Thymus (tissue), 11 donors: ENCODE results near the gene PRKCA. TPM values are rescaled to one million over a fixed set of nuclear protein-coding genes. Genes with fewer than 3 reads are reported as not detected.

Experiments
- DNase-seq, 9 donors: peaks; one replicate each; pipeline ENCODE4 v3.0.0-alpha.2; 2013; ENCODE audit warnings: low spot score in 9 of 9, low read depth in 6 of 9, missing footprints in 1 of 9
- H3K27ac ChIP-seq, 2 donors: one replicate each; pipeline ENCODE4 v1.5.1; 2013; ENCODE audit warnings: control low read depth in 1 of 2, low read depth in 1 of 2, low read length in 1 of 2, mild to moderate bottlenecking in 1 of 2, moderate library complexity in 1 of 2
- H3K27me3 ChIP-seq, 2 donors: one replicate each; pipeline ENCODE4 v1.5.1; 2013; ENCODE audit warnings: low read length in 1 of 2; ENCODE audit not compliant: control insufficient read depth in 2 of 2, insufficient read depth in 1 of 2
- H3K36me3 ChIP-seq, 2 donors: one replicate each; pipeline ENCODE4 v1.5.1; 2013; ENCODE audit warnings: low read length in 1 of 2, mild to moderate bottlenecking in 1 of 2, moderate library complexity in 1 of 2; ENCODE audit not compliant: control insufficient read depth in 2 of 2, insufficient read depth in 2 of 2
- H3K4me1 ChIP-seq, 2 donors: one replicate each; pipeline ENCODE4 v1.5.1; 2013; ENCODE audit warnings: low read length in 2 of 2; ENCODE audit not compliant: control insufficient read depth in 2 of 2, insufficient read depth in 2 of 2
- H3K4me3 ChIP-seq, 2 donors: one replicate each; pipeline ENCODE4 v1.5.1; 2013; ENCODE audit warnings: low read length in 2 of 2, control low read depth in 1 of 2, mild to moderate bottlenecking in 1 of 2
- H3K9me3 ChIP-seq, 2 donors: one replicate each; pipeline ENCODE4 v1.5.1; 2013; ENCODE audit warnings: low read length in 1 of 2, mild to moderate bottlenecking in 1 of 2; ENCODE audit not compliant: control insufficient read depth in 2 of 2, insufficient read depth in 1 of 2
- WGBS: extraction: QIAGEN DNeasy Blood & Tissue Kit; methylation state at CpG from one replicate; pipeline ENCODE4 v1.1.7; 2013; 5-methylcytosine and 5-hydroxymethylcytosine counted together
- polyA plus RNA-seq: library from polyadenylated mRNA; stranded (reverse); fragments of 200-250 nt; gene quantifications from one replicate; pipeline ENCODE4 v1.2.3, GENCODE V29; 2013
- total RNA-seq: library from RNA; stranded (reverse); fragments of 120-200 nt; gene quantifications from one replicate; pipeline ENCODE4 v1.2.4, GENCODE V29; 2013
- donor health status: healthy.

Gene PRKCA
- total and polyA plus RNA-seq, 2 donors: 2.7 to 3.2 TPM

GRCh38 chr17:66743511-66743910, 441.1 kb downstream of the PRKCA start:
- over 99% methylated on average over 2 of the region's 2 CpGs for WGBS
- H3K27ac ChIP-seq: no peak overlapping the region
- no peak overlapping the region for H3K4me3 ChIP-seq
- H3K9me3 ChIP-seq: no peaks in the 10 kb centered on the region
- H3K27me3 ChIP-seq: no peaks in the 10 kb centered on the region
- H3K4me1 ChIP-seq: no peaks in the 10 kb centered on the region
- DNase-seq: no peak
- H3K36me3 ChIP-seq: no peaks in the 10 kb centered on the region

GRCh38 chr17:66746736-66747135, 444.3 kb downstream of the PRKCA start:
- DNase-seq: no peak
- 96% methylated on average over 5 of the region's 5 CpGs for WGBS
- Histone ChIP-seq H3K9me3 (no peaks in the 10 kb centered on the region), H3K36me3 (no peaks in the 10 kb centered on the region), H3K27ac (no peak overlapping the region), H3K4me3 (no peak overlapping the region), H3K27me3 (no peaks in the 10 kb centered on the region), H3K4me1 (no peaks in the 10 kb centered on the region)

GRCh38 chr17:66747578-66748275, 445.3 kb downstream of the PRKCA start:
- H3K4me1 ChIP-seq: no peaks in the 10 kb centered on the region
- no peaks in the 10 kb centered on the region for H3K27me3 ChIP-seq
- no peak for DNase-seq
- no peaks in the 10 kb centered on the region for H3K36me3 ChIP-seq
- H3K9me3 ChIP-seq: no peaks in the 10 kb centered on the region
- 92% methylated on average over 17 of the region's 17 CpGs for WGBS
- no peak overlapping the region for H3K27ac ChIP-seq
- no peak overlapping the region for H3K4me3 ChIP-seq

- H3K27ac ChIP-seq: no peak overlapping the region
- WGBS: 89% methylated on average over 8 of the region's 8 CpGs
- H3K36me3 ChIP-seq: no peaks in the 10 kb centered on the region
- H3K27me3 ChIP-seq: no peaks in the 10 kb centered on the region
- no peaks in the 10 kb centered on the region for H3K4me1 ChIP-seq
- no peak for DNase-seq
- no peak overlapping the region for H3K4me3 ChIP-seq
- H3K9me3 ChIP-seq: no peaks in the 10 kb centered on the region
Measured at GRCh38 chr17:66748578-66748977, 446.2 kb downstream of the PRKCA start.

- no peaks in the 10 kb centered on the region for H3K27me3 ChIP-seq
- WGBS: 96% methylated on average over 7 of the region's 7 CpGs
- H3K4me1 ChIP-seq: no peaks in the 10 kb centered on the region
- H3K27ac ChIP-seq: no peak overlapping the region
- H3K36me3 ChIP-seq: no peaks in the 10 kb centered on the region
- no peak for DNase-seq
- no peak overlapping the region for H3K4me3 ChIP-seq
- H3K9me3 ChIP-seq: no peaks in the 10 kb centered on the region
Measured at GRCh38 chr17:66749217-66749832, 446.9 kb downstream of the PRKCA start.

- no peak for DNase-seq
- no peaks in the 10 kb centered on the region for H3K27me3 ChIP-seq
- WGBS: 98% methylated on average over 7 of the region's 7 CpGs
- H3K36me3 ChIP-seq: no peaks in the 10 kb centered on the region
- no peaks in the 10 kb centered on the region for H3K9me3 ChIP-seq
- no peak overlapping the region for H3K4me3 ChIP-seq
- no peaks in the 10 kb centered on the region for H3K4me1 ChIP-seq
- no peak overlapping the region for H3K27ac ChIP-seq
Measured at GRCh38 chr17:66750116-66750515, 447.7 kb downstream of the PRKCA start.

- H3K27ac ChIP-seq: no peak overlapping the region
- 97% methylated on average over 11 of the region's 11 CpGs for WGBS
- no peaks in the 10 kb centered on the region for H3K27me3 ChIP-seq
- no peak overlapping the region for H3K4me3 ChIP-seq
- no peak for DNase-seq
- no peaks in the 10 kb centered on the region for H3K9me3 ChIP-seq
- no peaks in the 10 kb centered on the region for H3K4me1 ChIP-seq
- no peaks in the 10 kb centered on the region for H3K36me3 ChIP-seq
Measured at GRCh38 chr17:66750781-66751543, 448.5 kb downstream of the PRKCA start.

- H3K27me3 ChIP-seq: no peaks in the 10 kb centered on the region
- no peaks in the 10 kb centered on the region for H3K4me1 ChIP-seq
- H3K4me3 ChIP-seq: no peak overlapping the region
- H3K36me3 ChIP-seq: no peaks in the 10 kb centered on the region
- WGBS: 97% methylated on average over 3 of the region's 3 CpGs
- H3K9me3 ChIP-seq: no peaks in the 10 kb centered on the region
- no peak overlapping the region for H3K27ac ChIP-seq
- DNase-seq: no peak
Measured at GRCh38 chr17:66751771-66752170, 449.4 kb downstream of the PRKCA start.

GRCh38 chr17:66752411-66752810, 450.0 kb downstream of the PRKCA start:
- 66% methylated on average over 3 of the region's 3 CpGs for WGBS
- Histone ChIP-seq H3K4me3 (no peak overlapping the region), H3K36me3 (no peaks in the 10 kb centered on the region), H3K4me1 (no peaks in the 10 kb centered on the region), H3K9me3 (no peaks in the 10 kb centered on the region), H3K27ac (no peak overlapping the region), H3K27me3 (no peaks in the 10 kb centered on the region)
- DNase-seq: no peak
